Smooth muscle cell (in vitro differentiated cells): ENCODE data around the gene ADAMTS12. TPM values are rescaled to one million over a fixed set of nuclear protein-coding genes. Genes with fewer than 3 reads are reported as not detected.

ENCODE experiments used
- DNase-seq: peaks from one replicate; lab custom pipeline; 2025; ENCODE audit not compliant: unreplicated experiment; lab: John Stamatoyannopoulos, UW
- H2AFZ ChIP-seq: fragments of 200-600 bp; sonication (generic); 2 replicates; pipeline ENCODE4 v1.6.0; 2016; ENCODE audit warnings: antibody characterized with exemption, low read depth, mild to moderate bottlenecking
- H3F3A ChIP-seq: fragments of 200-600 bp; sonication (generic); 2 replicates; pipeline ENCODE4 v1.6.0; 2017; ENCODE audit warnings: antibody characterized with exemption, low read depth
- H3K27ac ChIP-seq: fragments of 200-600 bp; sonication (generic); 2 replicates; pipeline ENCODE4 v1.5.1; 2016; ENCODE audit warnings: low read depth, mild to moderate bottlenecking
- H3K27me3 ChIP-seq: fragments of 200-600 bp; sonication (generic); 2 replicates; pipeline ENCODE4 v1.6.1; 2016; ENCODE audit warnings: low read depth, mild to moderate bottlenecking
- H3K36me3 ChIP-seq: fragments of 200-600 bp; sonication (generic); 2 replicates; pipeline ENCODE4 v1.5.1; 2016; ENCODE audit warnings: low read depth
- H3K4me1 ChIP-seq: fragments of 200-600 bp; sonication (generic); 2 replicates; pipeline ENCODE4 v1.5.1; 2016; ENCODE audit warnings: low read depth
- H3K4me2 ChIP-seq: fragments of 200-600 bp; sonication (generic); 2 replicates; pipeline ENCODE4 v1.6.0; 2016; ENCODE audit warnings: mild to moderate bottlenecking
- H3K4me3 ChIP-seq: fragments of 200-600 bp; sonication (generic); 2 replicates; pipeline ENCODE4 v1.5.1; 2016; ENCODE audit warnings: mild to moderate bottlenecking
- H3K79me2 ChIP-seq: fragments of 200-600 bp; sonication (generic); 2 replicates; pipeline ENCODE4 v1.6.0; 2016; ENCODE audit warnings: low read depth, mild to moderate bottlenecking
- H3K9ac ChIP-seq: fragments of 200-600 bp; sonication (generic); 2 replicates; pipeline ENCODE4 v1.6.0; 2016; ENCODE audit warnings: low read depth
- H3K9me3 ChIP-seq: fragments of 200-600 bp; sonication (generic); replicated peaks from 2 replicates; pipeline ENCODE4 v1.5.1; 2016; ENCODE audit warnings: low read depth
- H4K20me1 ChIP-seq: fragments of 200-600 bp; sonication (generic); 2 replicates; pipeline ENCODE4 v1.6.0; 2016; ENCODE audit warnings: low read depth
- WGBS: methylation state at CpG from one replicate; pipeline ENCODE4 v1.1.7; 2016; ENCODE audit warnings: low lambda C conversion rate; 5-methylcytosine and 5-hydroxymethylcytosine counted together
- polyA plus RNA-seq: library from polyadenylated mRNA; unstranded; fragments of >200 nt; fragmentation: Nextera tagmentation; extraction: Ambion mirVana; gene quantifications from 2 replicates; pipeline ENCODE4 v1.2.1, GENCODE V29; 2016
- total RNA-seq: library from RNA; depleted of rRNA; stranded (reverse); fragments of >200 nt; gene quantifications from 2 replicates; pipeline ENCODE4 v1.2.3, GENCODE V29; 2014
- TF ChIP-seq, protein P1 (sequence below): fragments of 200-600 bp; sonication (generic); IDR thresholded peaks from 2 replicates; pipeline ENCODE4 v1.5.1; 2017; ENCODE audit warnings: borderline replicate concordance, mild to moderate bottlenecking, antibody characterized with exemption; ENCODE audit not compliant: insufficient read depth, poor library complexity, severe bottlenecking

Gene ADAMTS12
- total and polyA plus RNA-seq, 2 experiments from 2014 or later: 34.3 to 84.9 TPM

GRCh38 chr5:33816791-33817190, 75.0 kb downstream of the ADAMTS12 start:
- Histone ChIP-seq H3F3A (no peaks in the 10 kb centered on the region), H3K27me3 (no peaks in the 10 kb centered on the region), H3K9ac (peak overlapping the region; percentile 38), H2AFZ (no peak overlapping the region), H3K9me3 (peaks cover 6% of the 10 kb centered on the region), H3K79me2 (peaks cover 17% of the 10 kb centered on the region), H3K4me1 (peaks cover 4% of the 10 kb centered on the region), H4K20me1 (no peaks in the 10 kb centered on the region), H3K4me3 (no peak overlapping the region), H3K27ac (peak overlapping the region; percentile 93), H3K36me3 (peaks cover 10% of the 10 kb centered on the region), H3K4me2 (peak overlapping the region; percentile 79)
- TF ChIP-seq, protein P1, sequence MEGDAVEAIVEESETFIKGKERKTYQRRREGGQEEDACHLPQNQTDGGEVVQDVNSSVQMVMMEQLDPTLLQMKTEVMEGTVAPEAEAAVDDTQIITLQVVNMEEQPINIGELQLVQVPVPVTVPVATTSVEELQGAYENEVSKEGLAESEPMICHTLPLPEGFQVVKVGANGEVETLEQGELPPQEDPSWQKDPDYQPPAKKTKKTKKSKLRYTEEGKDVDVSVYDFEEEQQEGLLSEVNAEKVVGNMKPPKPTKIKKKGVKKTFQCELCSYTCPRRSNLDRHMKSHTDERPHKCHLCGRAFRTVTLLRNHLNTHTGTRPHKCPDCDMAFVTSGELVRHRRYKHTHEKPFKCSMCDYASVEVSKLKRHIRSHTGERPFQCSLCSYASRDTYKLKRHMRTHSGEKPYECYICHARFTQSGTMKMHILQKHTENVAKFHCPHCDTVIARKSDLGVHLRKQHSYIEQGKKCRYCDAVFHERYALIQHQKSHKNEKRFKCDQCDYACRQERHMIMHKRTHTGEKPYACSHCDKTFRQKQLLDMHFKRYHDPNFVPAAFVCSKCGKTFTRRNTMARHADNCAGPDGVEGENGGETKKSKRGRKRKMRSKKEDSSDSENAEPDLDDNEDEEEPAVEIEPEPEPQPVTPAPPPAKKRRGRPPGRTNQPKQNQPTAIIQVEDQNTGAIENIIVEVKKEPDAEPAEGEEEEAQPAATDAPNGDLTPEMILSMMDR: no peak
- WGBS: 71% methylated on average over 1 of the region's 1 CpG
- no peak for DNase-seq

- Histone ChIP-seq H3K27ac (no peak overlapping the region), H3K9me3 (no peaks in the 10 kb centered on the region), H4K20me1 (no peaks in the 10 kb centered on the region), H3K4me1 (peaks cover 18% of the 10 kb centered on the region), H3K27me3 (no peaks in the 10 kb centered on the region), H3F3A (peaks cover under 1% of the 10 kb centered on the region), H3K4me3 (no peak overlapping the region), H2AFZ (no peak overlapping the region), H3K79me2 (peaks cover 7% of the 10 kb centered on the region), H3K36me3 (no peaks in the 10 kb centered on the region), H3K9ac (no peak overlapping the region), H3K4me2 (no peak overlapping the region)
- TF ChIP-seq, protein P1: no peak
- no peak for DNase-seq
- WGBS: 98% methylated on average over 4 of the region's 4 CpGs
These were observed 79.0 kb downstream of the ADAMTS12 start for GRCh38 chr5:33812746-33813145.

DNA sequence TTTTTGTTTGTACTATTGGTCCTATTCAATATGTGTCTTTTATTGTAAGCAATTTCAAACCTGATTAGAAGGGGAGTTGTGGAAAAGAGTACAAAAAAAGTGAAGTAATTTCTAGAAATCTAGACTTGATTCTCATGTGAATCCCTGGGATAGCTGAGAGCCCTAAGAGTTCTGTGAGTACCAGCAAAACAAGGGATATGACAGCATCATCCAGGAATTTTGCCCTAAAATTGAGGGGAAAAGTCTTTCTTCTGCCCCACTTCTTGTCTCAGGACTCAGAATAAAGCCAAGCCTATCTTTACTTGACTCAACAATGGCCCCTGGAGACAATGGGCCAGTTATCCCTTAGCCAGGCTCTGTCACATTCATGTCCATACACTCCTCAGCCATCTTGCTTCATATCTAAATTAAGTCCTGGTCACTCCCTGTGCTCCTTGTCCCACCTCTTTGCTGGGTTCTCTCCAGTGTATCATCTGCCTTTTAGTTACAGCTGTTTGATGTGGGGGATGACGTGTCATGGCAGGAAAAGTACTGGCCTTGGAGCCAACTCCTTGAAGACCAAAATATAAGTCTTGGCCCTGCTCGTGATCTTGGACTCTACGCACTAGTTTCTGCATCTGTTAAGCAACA, 81.2 kb downstream of the ADAMTS12 start:
- Histone ChIP-seq H3K4me3 (no peak overlapping the region), H3K79me2 (peaks cover 7% of the 10 kb centered on the region), H3K9ac (no peak overlapping the region), H3K27me3 (no peaks in the 10 kb centered on the region), H3K27ac (peak overlapping the region; percentile 6), H2AFZ (no peak overlapping the region), H3K4me2 (peak overlapping the region; percentile 32), H3K4me1 (peaks cover 20% of the 10 kb centered on the region), H3F3A (peaks cover 6% of the 10 kb centered on the region), H4K20me1 (no peaks in the 10 kb centered on the region), H3K36me3 (no peaks in the 10 kb centered on the region), H3K9me3 (no peaks in the 10 kb centered on the region)
- TF ChIP-seq, protein P1: no peak
- DNase-seq: no peak
- WGBS: 86% methylated on average over 3 of the region's 3 CpGs

DNA sequence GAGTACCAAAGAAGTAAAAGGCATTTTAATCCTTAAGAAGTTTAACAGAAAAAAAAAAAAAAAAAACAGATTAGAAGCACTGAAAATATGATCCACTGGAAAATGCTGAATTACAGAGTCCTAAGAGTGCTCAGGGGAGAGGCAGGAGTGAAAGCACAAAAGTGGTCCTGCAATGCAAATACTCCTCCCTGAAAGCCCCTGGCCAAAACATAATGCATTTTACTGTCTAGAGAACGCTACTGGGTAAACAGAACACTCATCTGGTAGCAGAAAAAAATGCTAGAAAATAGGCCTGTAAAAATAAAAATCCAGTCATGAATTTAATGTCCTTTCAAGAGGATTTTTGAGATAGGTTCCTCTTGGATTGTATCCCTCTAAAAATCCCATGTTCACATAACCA, 81.9 kb downstream of the ADAMTS12 start:
- DNase-seq: no peak
- Histone ChIP-seq H2AFZ (no peak overlapping the region), H3K4me2 (peak overlapping the region; percentile 32), H3K9ac (no peak overlapping the region), H3K4me3 (no peak overlapping the region), H3K79me2 (peaks cover 9% of the 10 kb centered on the region), H3K27me3 (no peaks in the 10 kb centered on the region), H3K27ac (peak overlapping the region; percentile 6), H4K20me1 (no peaks in the 10 kb centered on the region), H3K9me3 (no peaks in the 10 kb centered on the region), H3F3A (peaks cover 6% of the 10 kb centered on the region), H3K4me1 (peaks cover 20% of the 10 kb centered on the region), H3K36me3 (no peaks in the 10 kb centered on the region)
- 19% methylated on average over 1 of the region's 1 CpG for WGBS
- TF ChIP-seq, protein P1: no peak
